Nephron progenitor cell (in vitro differentiated cells): ENCODE results near the gene ALDH1L2.
"Not testable (repeated sequence)": the region's sequence is repeated elsewhere in the genome, so short reads cannot be mapped to it uniquely, and the experiment has no call there.

Source experiments
- DNase-seq: peaks from one replicate; pipeline ENCODE4 v3.0.0; 2021
- H3K27ac Mint-ChIP-seq: 2 replicates; pipeline ENCODE4 v1.8.0; 2021; ENCODE audit warnings: mild to moderate bottlenecking, moderate library complexity, mixed read lengths
- H3K27me3 Mint-ChIP-seq: 2 replicates; pipeline ENCODE4 v1.8.0; 2021; ENCODE audit warnings: mild to moderate bottlenecking, low read depth, mixed read lengths; ENCODE audit not compliant: poor library complexity
- H3K36me3 Mint-ChIP-seq: 2 replicates; pipeline ENCODE4 v1.8.0; 2021; ENCODE audit warnings: low read depth, mixed read lengths
- H3K4me1 Mint-ChIP-seq: 2 replicates; pipeline ENCODE4 v1.8.0; 2021; ENCODE audit warnings: mixed read lengths
- H3K4me3 Mint-ChIP-seq: 2 replicates; pipeline ENCODE4 v1.8.0; 2021; ENCODE audit warnings: mild to moderate bottlenecking, moderate library complexity, mixed read lengths
- H3K9me3 Mint-ChIP-seq: 2 replicates; pipeline ENCODE4 v1.8.0; 2021; ENCODE audit warnings: mild to moderate bottlenecking, moderate library complexity, mixed read lengths
- CTCF ChIP-seq: fragments of 200-600 bp; sonication (generic); IDR thresholded peaks from 2 replicates; pipeline ENCODE4 v1.5.0; 2021; ENCODE audit warnings: antibody characterized with exemption

Gene ALDH1L2

GRCh38 chr12:105102673-105103072 lies 18.4 kb upstream of the ALDH1L2 start:
- Mint-ChIP-seq H3K36me3 (no peaks in the 10 kb centered on the region), H3K4me1 (peaks cover 12% of the 10 kb centered on the region), H3K27me3 (peaks cover 8% of the 10 kb centered on the region), H3K27ac (no peak overlapping the region), H3K4me3 (no peak overlapping the region), H3K9me3 (peaks cover 14% of the 10 kb centered on the region)
- TF ChIP-seq CTCF = no peak
- DNase-seq = no peak

GRCh38 chr12:105100998-105101397 lies 16.7 kb upstream of the ALDH1L2 start:
- H3K27me3 Mint-ChIP-seq = peaks cover 2% of the 10 kb centered on the region
- no peak for DNase-seq
- H3K27ac Mint-ChIP-seq = no peak overlapping the region
- peaks cover 5% of the 10 kb centered on the region for H3K36me3 Mint-ChIP-seq
- no peaks in the 10 kb centered on the region for H3K4me1 Mint-ChIP-seq
- TF ChIP-seq CTCF = no peak
- no peak overlapping the region for H3K4me3 Mint-ChIP-seq
- H3K9me3 Mint-ChIP-seq = peaks cover 27% of the 10 kb centered on the region

GRCh38 chr12:105100207-105100985 lies 16.1 kb upstream of the ALDH1L2 start:
- DNase-seq = no peak
- peaks cover 2% of the 10 kb centered on the region for H3K27me3 Mint-ChIP-seq
- H3K27ac Mint-ChIP-seq = no peak overlapping the region
- TF ChIP-seq CTCF = no peak
- peaks cover 6% of the 10 kb centered on the region for H3K36me3 Mint-ChIP-seq
- no peaks in the 10 kb centered on the region for H3K4me1 Mint-ChIP-seq
- H3K4me3 Mint-ChIP-seq = no peak overlapping the region
- H3K9me3 Mint-ChIP-seq = peaks cover 33% of the 10 kb centered on the region

GRCh38 chr12:105099356-105099755 lies 15.1 kb upstream of the ALDH1L2 start:
- H3K27ac Mint-ChIP-seq = no peak overlapping the region

GRCh38 chr12:105095338-105095737 lies 11.1 kb upstream of the ALDH1L2 start:
- H3K36me3 Mint-ChIP-seq = peaks cover 11% of the 10 kb centered on the region
- peaks cover 11% of the 10 kb centered on the region for H3K4me1 Mint-ChIP-seq
- not testable (repeated sequence) for DNase-seq, H3K4me3 Mint-ChIP-seq, H3K27ac Mint-ChIP-seq
- peaks cover 49% of the 10 kb centered on the region for H3K9me3 Mint-ChIP-seq
- peaks cover 34% of the 10 kb centered on the region for H3K27me3 Mint-ChIP-seq

More at GRCh38 chr12:105099356-105099755, 15.1 kb upstream of the ALDH1L2 start:
- Mint-ChIP-seq H3K36me3 (peaks cover 6% of the 10 kb centered on the region), H3K9me3 (peaks cover 37% of the 10 kb centered on the region), H3K27me3 (peaks cover 6% of the 10 kb centered on the region), H3K4me1 (no peaks in the 10 kb centered on the region), H3K4me3 (no peak overlapping the region)
- TF ChIP-seq CTCF = no peak
- DNase-seq = no peak

- DNase-seq = no peak
- H3K9me3 Mint-ChIP-seq = peaks cover 37% of the 10 kb centered on the region
- peaks cover 11% of the 10 kb centered on the region for H3K36me3 Mint-ChIP-seq
- H3K4me1 Mint-ChIP-seq = peaks cover 11% of the 10 kb centered on the region
- H3K4me3 Mint-ChIP-seq = peak overlapping the region; percentile 25
- TF ChIP-seq CTCF = no peak
- no peak overlapping the region for H3K27ac Mint-ChIP-seq
- peaks cover 40% of the 10 kb centered on the region for H3K27me3 Mint-ChIP-seq
Measured at GRCh38 chr12:105092336-105092735, 8.1 kb upstream of the ALDH1L2 start.
